ENCODE measurements around the gene CCDC80.

- TF ChIP-seq, protein P1, sequence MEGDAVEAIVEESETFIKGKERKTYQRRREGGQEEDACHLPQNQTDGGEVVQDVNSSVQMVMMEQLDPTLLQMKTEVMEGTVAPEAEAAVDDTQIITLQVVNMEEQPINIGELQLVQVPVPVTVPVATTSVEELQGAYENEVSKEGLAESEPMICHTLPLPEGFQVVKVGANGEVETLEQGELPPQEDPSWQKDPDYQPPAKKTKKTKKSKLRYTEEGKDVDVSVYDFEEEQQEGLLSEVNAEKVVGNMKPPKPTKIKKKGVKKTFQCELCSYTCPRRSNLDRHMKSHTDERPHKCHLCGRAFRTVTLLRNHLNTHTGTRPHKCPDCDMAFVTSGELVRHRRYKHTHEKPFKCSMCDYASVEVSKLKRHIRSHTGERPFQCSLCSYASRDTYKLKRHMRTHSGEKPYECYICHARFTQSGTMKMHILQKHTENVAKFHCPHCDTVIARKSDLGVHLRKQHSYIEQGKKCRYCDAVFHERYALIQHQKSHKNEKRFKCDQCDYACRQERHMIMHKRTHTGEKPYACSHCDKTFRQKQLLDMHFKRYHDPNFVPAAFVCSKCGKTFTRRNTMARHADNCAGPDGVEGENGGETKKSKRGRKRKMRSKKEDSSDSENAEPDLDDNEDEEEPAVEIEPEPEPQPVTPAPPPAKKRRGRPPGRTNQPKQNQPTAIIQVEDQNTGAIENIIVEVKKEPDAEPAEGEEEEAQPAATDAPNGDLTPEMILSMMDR (IDR thresholded peaks at IDR 0.05; ENCODE audit: low read depth, low read length), result no peak
- no peak for TF ChIP-seq MYC (IDR thresholded peaks at IDR 0.05; ENCODE audit: low read depth, low read length)
Measured at GRCh38 chr3:112585782-112586181, 55.2 kb downstream of the CCDC80 start.

Data from NB4 (cell line).